B cell (primary cell): ENCODE measurements around the gene ZC3HAV1. TPM values are rescaled to one million over a fixed set of nuclear protein-coding genes. Genes with fewer than 3 reads are reported as not detected.

Source experiments
- ATAC-seq: fragments of 200-7000 bp; cut with Tn5 transposase; one replicate; pipeline ENCODE4 v1.10.0; 2021; ENCODE audit warnings: low read depth, mild to moderate bottlenecking, moderate number of reproducible peaks, moderate library complexity
- CTCF ChIA-PET: fragments of 350-600 bp; sonication (Branson Sonifier 250); formaldehyde crosslinking; loops from one replicate; lab custom pipeline; 2021; ENCODE audit warnings: antibody characterized with exemption, inconsistent platforms; lab: Charles Lee
- POLR2A ChIA-PET: fragments of 350-600 bp; sonication (Branson Sonifier 250); formaldehyde crosslinking; loops from one replicate; lab custom pipeline; 2021; ENCODE audit warnings: antibody characterized with exemption; lab: Charles Lee
- DNase-seq: peaks from one replicate; pipeline ENCODE4 v3.0.0; 2013
- H2AFZ ChIP-seq: 2 replicates; pipeline ENCODE4 v1.6.1; 2012; ENCODE audit warnings: mild to moderate bottlenecking, low read depth, low read length; ENCODE audit not compliant: insufficient read depth, poor library complexity, severe bottlenecking
- H3K27ac ChIP-seq, 2 donors: 1 replicate in 1 of 2; 2 replicates in 1 of 2; pipeline ENCODE4 v1.5.1; 2012 to 2013; ENCODE audit warnings: low read length in 2 of 2, mild to moderate bottlenecking in 2 of 2, moderate library complexity in 1 of 2
- H3K27me3 ChIP-seq, 4 experiments: fragments of 200-600 bp in 1 of 4; sonication (generic) in 1 of 4; replicated peaks in 1 of 4; 1 replicate in 2 of 4; 2 replicates in 2 of 4; pipeline versions ENCODE4 v1.6.1 to v1.7.0; 2013 to 2016; ENCODE audit warnings: low read length in 3 of 4, mild to moderate bottlenecking in 2 of 4, mixed read lengths in 1 of 4, moderate library complexity in 1 of 4; ENCODE audit not compliant: insufficient read depth in 4 of 4, control insufficient read depth in 3 of 4; ENCODE audit errors: control extremely low read depth in 1 of 4
- H3K36me3 ChIP-seq, 2 experiments: replicated peaks in 1 of 2; 1 replicate in 1 of 2; 2 replicates in 1 of 2; pipeline versions ENCODE4 v1.6.1 to v1.7.1; 2013; ENCODE audit warnings: low read length in 1 of 2; ENCODE audit not compliant: insufficient read depth in 2 of 2, control insufficient read depth in 1 of 2; ENCODE audit errors: control extremely low read depth in 1 of 2, extremely low read depth in 1 of 2
- H3K4me1 ChIP-seq, 2 donors: fragments of 200-600 bp in 1 of 2; sonication (generic) in 1 of 2; 1 replicate in 1 of 2; 2 replicates in 1 of 2; pipeline versions ENCODE4 v1.5.1 to v1.6.1; 2013 to 2017; ENCODE audit warnings: low read length in 2 of 2; ENCODE audit not compliant: control insufficient read depth in 2 of 2, insufficient read depth in 2 of 2
- H3K4me2 ChIP-seq: replicated peaks from 2 replicates; pipeline ENCODE3; 2012; ENCODE audit warnings: mild to moderate bottlenecking, low read depth, low read length; ENCODE audit not compliant: poor library complexity, severe bottlenecking
- H3K4me3 ChIP-seq, 5 experiments: fragments of 200-600 bp in 1 of 5; sonication (generic) in 1 of 5; 1 replicate in 3 of 5; 2 replicates in 2 of 5; pipeline versions ENCODE4 v1.5.1 to v1.7.0; 2011 to 2016; ENCODE audit warnings: low read length in 4 of 5, mild to moderate bottlenecking in 4 of 5, low read depth in 2 of 5, control low read depth in 1 of 5, moderate library complexity in 1 of 5; ENCODE audit not compliant: insufficient read depth in 1 of 5; ENCODE audit errors: control extremely low read depth in 1 of 5, extremely low read depth in 1 of 5
- H3K79me2 ChIP-seq: fragments of 200-600 bp; sonication (generic); one replicate; pipeline ENCODE4 v1.6.0; 2016; ENCODE audit warnings: low read length; ENCODE audit not compliant: control insufficient read depth, insufficient read depth
- H3K9ac ChIP-seq: fragments of 200-600 bp; sonication (generic); 2 replicates; pipeline ENCODE4 v1.6.1; 2017; ENCODE audit warnings: mild to moderate bottlenecking, low read length, moderate library complexity
- H3K9me3 ChIP-seq, 3 donors: one replicate each; pipeline versions ENCODE4 v1.6.1 to v1.7.1; 2013; ENCODE audit warnings: low read length in 2 of 3; ENCODE audit not compliant: control insufficient read depth in 2 of 3, insufficient read depth in 1 of 3; ENCODE audit errors: control extremely low read depth in 1 of 3
- H4K20me1 ChIP-seq: 2 replicates; pipeline ENCODE4 v1.6.0; 2012; ENCODE audit warnings: mild to moderate bottlenecking, low read length; ENCODE audit not compliant: insufficient read depth, control insufficient read depth, poor library complexity, severe bottlenecking
- H3K27ac Mint-ChIP-seq: one replicate; pipeline ENCODE4 v1.8.0; 2021; ENCODE audit warnings: mixed read lengths
- H3K27me3 Mint-ChIP-seq: one replicate; pipeline ENCODE4 v1.8.0; 2021; ENCODE audit warnings: mixed read lengths
- H3K4me1 Mint-ChIP-seq: one replicate; pipeline ENCODE4 v1.8.0; 2021; ENCODE audit warnings: mixed read lengths
- H3K4me3 Mint-ChIP-seq: one replicate; pipeline ENCODE4 v1.8.0; 2021; ENCODE audit warnings: mixed read lengths
- H3K9me3 Mint-ChIP-seq: one replicate; pipeline ENCODE4 v1.8.0; 2022; ENCODE audit warnings: mixed read lengths; ENCODE audit not compliant: insufficient read depth
- EZH2 ChIP-seq: IDR thresholded peaks from 2 replicates; pipeline ENCODE4 v1.6.1; 2012; ENCODE audit warnings: borderline replicate concordance, low read depth, mild to moderate bottlenecking, moderate library complexity, low read length; ENCODE audit not compliant: insufficient read depth, poor library complexity, severe bottlenecking
- WGBS: methylation state at CpG from one replicate; pipeline ENCODE4 v1.1.5; 2013; ENCODE audit warnings: missing lambda C conversion rate; ENCODE audit not compliant: insufficient coverage; 5-methylcytosine and 5-hydroxymethylcytosine counted together
- intact Hi-C: fragments of 100-400 bp; cut with micrococcal nuclease; formaldehyde crosslinking; loops from one replicate; pipeline ENCODE4 v1.10.0; 2022
- polyA plus RNA-seq: library from polyadenylated mRNA; depleted of rRNA; stranded (reverse); fragments of >200 nt; gene quantifications from 2 replicates; pipeline ENCODE4 v1.2.3, GENCODE V29; 2012
- total RNA-seq, 2 donors: library from RNA; stranded (reverse); fragments of 120-200 nt in 1 of 2; gene quantifications; 1 replicate in 1 of 2; 2 replicates in 1 of 2; pipeline versions ENCODE4 v1.2.3 to v1.2.4, GENCODE V29; 2013 to 2022
- TF ChIP-seq, protein P1 (sequence below): fragments of 200-600 bp; IDR thresholded peaks from one replicate; pipeline ENCODE4 v1.8.0; 2022; ENCODE audit warnings: antibody characterized with exemption, mild to moderate bottlenecking

Gene ZC3HAV1
- total and polyA plus RNA-seq, 2 donors (not counting 1 experiment from before 2014, with no cell fraction given) = 45.9 to 101 TPM

DNA sequence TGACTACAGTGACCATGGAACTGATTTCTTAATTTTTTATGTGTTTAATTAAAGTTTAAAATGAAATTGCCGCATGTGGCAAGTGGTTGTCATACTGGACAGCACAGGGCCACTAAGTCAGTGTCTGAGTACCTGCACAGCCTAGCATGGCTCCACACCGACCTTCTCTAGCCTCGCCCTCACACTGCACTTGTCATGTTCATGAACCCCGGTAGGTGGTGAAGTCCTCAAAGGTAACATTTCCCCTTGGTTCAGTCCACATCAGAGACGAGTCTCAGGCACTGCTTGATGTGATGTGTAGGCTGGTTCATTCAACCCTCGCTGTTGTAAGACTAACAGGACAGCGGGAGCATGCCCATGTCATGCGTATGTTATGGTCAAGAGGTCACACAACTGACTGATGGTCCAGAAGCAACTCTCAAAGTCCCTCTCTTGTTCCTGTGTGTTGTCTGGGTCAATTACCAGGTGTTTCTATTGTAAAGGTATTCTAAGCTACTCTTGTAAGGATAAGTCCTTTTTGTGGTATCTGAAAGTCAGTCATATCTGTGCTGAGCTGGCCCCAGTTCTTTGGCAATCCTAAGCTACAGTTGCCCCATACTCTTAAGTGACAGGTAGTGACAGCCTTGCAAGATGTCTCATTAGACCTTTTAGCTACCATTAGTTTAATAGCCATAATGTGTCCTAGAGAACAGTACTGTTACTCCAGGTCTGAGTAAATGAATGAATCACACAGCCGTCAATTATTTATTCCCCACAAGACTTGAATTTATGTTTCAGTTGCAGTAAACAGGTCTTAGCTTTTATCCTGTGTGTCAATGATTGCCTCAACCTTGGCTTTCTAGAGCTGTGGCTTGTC, 40.7 kb downstream of the ZC3HAV1 start:
- CTCF ChIA-PET = interaction anchor here (1.3 to 1.8 kb wide), 2 partner anchors 9 to 26 kb away, joined by 3 to 8 read pairs; no protein-coding TSS in a partner anchor
- Histone ChIP-seq H3K27ac (peak overlapping the region in 1 of 2 donors; percentile 12), H4K20me1 (peaks cover 86% of the 10 kb centered on the region), H3K27me3 (no peaks in the 10 kb centered on the region), H3K9ac (no peak overlapping the region), H3K36me3 (peaks cover 24 to 90% of the 10 kb centered on the region in 2 experiments), H2AFZ (no peak overlapping the region), H3K79me2 (peaks cover 88% of the 10 kb centered on the region), H3K4me2 (no peak overlapping the region), H3K4me3 (no peak overlapping the region), H3K4me1 (peaks cover 0 to 3% of the 10 kb centered on the region in 2 donors), H3K9me3 (no peaks in the 10 kb centered on the region)
- POLR2A ChIA-PET = no interaction called here
- Mint-ChIP-seq H3K27me3 (no peaks in the 10 kb centered on the region), H3K27ac (no peak overlapping the region), H3K9me3 (no peaks in the 10 kb centered on the region), H3K4me3 (no peak overlapping the region), H3K4me1 (peaks cover 5% of the 10 kb centered on the region)
- no peak for DNase-seq
- WGBS = 96% methylated on average over 7 of the region's 9 CpGs
- no peak for ATAC-seq
- TF ChIP-seq, protein P1, sequence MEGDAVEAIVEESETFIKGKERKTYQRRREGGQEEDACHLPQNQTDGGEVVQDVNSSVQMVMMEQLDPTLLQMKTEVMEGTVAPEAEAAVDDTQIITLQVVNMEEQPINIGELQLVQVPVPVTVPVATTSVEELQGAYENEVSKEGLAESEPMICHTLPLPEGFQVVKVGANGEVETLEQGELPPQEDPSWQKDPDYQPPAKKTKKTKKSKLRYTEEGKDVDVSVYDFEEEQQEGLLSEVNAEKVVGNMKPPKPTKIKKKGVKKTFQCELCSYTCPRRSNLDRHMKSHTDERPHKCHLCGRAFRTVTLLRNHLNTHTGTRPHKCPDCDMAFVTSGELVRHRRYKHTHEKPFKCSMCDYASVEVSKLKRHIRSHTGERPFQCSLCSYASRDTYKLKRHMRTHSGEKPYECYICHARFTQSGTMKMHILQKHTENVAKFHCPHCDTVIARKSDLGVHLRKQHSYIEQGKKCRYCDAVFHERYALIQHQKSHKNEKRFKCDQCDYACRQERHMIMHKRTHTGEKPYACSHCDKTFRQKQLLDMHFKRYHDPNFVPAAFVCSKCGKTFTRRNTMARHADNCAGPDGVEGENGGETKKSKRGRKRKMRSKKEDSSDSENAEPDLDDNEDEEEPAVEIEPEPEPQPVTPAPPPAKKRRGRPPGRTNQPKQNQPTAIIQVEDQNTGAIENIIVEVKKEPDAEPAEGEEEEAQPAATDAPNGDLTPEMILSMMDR = no peak
- intact Hi-C loops = no loop called here

DNA sequence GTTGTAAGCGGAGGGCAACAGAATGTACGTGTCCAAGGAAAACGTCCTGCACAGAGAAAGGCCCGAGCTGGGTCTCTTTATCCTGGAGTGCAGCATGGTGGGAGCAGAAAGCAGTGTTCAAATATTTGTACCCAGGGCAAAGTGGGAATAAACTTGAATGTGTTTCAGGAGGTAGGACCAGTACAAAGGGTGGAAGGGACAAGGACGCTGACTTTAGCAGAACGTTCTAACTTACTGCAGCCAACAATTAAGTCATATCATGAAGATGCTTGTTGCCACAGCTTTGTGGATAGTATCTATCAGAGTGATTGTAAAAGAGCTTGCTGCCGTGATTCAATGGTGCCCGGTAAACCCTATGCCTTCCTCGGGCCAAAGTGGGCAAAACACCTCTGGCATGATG, 43.2 kb downstream of the ZC3HAV1 start:
- H3K79me2 ChIP-seq = peaks cover 74% of the 10 kb centered on the region
- ATAC-seq (no peak), DNase-seq (no peak)
- H3K4me3 ChIP-seq = no peak overlapping the region
- TF ChIP-seq, protein P1 = no peak
- TF ChIP-seq EZH2 = no peak
- H3K4me1 ChIP-seq = no peaks in the 10 kb centered on the region
- Mint-ChIP-seq H3K4me1 (no peaks in the 10 kb centered on the region), H3K27ac (no peak overlapping the region), H3K9me3 (no peaks in the 10 kb centered on the region), H3K27me3 (no peaks in the 10 kb centered on the region), H3K4me3 (no peak overlapping the region)
- intact Hi-C loops = no loop called here
- no peak overlapping the region for H2AFZ ChIP-seq
- H3K4me2 ChIP-seq = no peak overlapping the region
- H4K20me1 ChIP-seq = peaks cover 70% of the 10 kb centered on the region
- H3K9me3 ChIP-seq = no peaks in the 10 kb centered on the region
- 100% methylated on average over 5 of the region's 9 CpGs for WGBS
- CTCF ChIA-PET = interaction anchor here (0.9 to 3.6 kb wide), 3 partner anchors 9 to 62 kb away, joined by 3 to 24 read pairs (median 6); no protein-coding TSS in a partner anchor
- POLR2A ChIA-PET = no interaction called here
- H3K9ac ChIP-seq = no peak overlapping the region
- no peaks in the 10 kb centered on the region for H3K27me3 ChIP-seq
- no peak overlapping the region for H3K27ac ChIP-seq
- peaks cover 17 to 89% of the 10 kb centered on the region in 2 experiments for H3K36me3 ChIP-seq
